Measurements from ENCODE around the gene AHR. TPM values are rescaled to one million over a fixed set of nuclear protein-coding genes. Genes with fewer than 3 reads are reported as not detected.
A peak's percentile ranks its signal among the peaks of the same experiment; 100 is the strongest.

The AHR gene
- polyA plus RNA-seq (ENCODE audit: insufficient read length) = 18.7 TPM

GRCh38 chr7:17298102-17298839 is at the start of gene AHR:
TSS of gene AHR (plus strand) at chr7:17298652. CDS start at chr7:17299265, 613 bp downstream.
- DNase-seq (ENCODE audit: low read depth) = peak; percentile 40

- no peak for DNase-seq (ENCODE audit: low read depth)
These were observed 44.6 kb upstream of the AHR start for GRCh38 chr7:17253885-17254284.

GRCh38 chr7:17255926-17256325 is 42.5 kb upstream of the AHR start:
- DNase-seq (ENCODE audit: low read depth) = no peak

DNA sequence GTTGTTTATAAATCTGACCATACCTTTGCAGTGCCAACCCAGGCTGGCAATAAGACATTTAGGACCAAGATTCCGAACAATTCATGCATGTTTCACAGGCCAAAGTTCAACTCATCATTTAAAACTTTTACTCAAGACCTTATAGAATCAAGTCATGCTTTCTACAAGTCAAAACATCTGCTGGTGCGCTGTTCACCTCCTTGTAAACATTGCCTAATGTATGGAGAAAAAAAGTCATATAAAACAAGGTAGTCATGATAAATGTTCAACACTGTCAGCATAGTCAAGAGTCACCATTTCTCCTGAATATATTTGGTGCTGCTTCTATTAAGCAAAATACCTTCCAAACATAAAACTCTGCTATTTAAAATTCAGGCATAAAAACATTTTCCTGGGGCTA is 42.1 kb upstream of the AHR start:
- no peak for DNase-seq (ENCODE audit: low read depth)

DNA sequence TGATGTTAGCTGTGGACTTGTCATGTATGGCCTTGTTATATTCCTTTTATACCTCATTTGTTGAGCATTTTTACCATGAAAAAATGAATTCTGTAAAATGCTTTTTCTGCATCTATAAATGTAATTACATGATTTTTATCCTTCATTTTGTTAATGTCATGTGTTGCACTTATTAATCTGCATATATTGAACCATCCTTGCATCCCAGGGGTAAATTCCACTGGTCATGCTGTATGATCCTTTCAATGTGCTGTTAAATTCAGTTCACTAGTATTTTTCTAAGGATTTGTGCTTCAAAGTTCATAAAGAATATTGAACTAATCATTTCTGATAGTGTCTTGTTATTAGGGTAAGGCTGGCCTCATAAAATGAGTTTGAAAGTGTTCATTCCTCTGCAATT is 31.9 kb upstream of the AHR start:
- DNase-seq (ENCODE audit: low read depth) = no peak

- no peak for DNase-seq (ENCODE audit: low read depth)
These were observed 28.9 kb upstream of the AHR start for GRCh38 chr7:17269341-17270221.

DNA sequence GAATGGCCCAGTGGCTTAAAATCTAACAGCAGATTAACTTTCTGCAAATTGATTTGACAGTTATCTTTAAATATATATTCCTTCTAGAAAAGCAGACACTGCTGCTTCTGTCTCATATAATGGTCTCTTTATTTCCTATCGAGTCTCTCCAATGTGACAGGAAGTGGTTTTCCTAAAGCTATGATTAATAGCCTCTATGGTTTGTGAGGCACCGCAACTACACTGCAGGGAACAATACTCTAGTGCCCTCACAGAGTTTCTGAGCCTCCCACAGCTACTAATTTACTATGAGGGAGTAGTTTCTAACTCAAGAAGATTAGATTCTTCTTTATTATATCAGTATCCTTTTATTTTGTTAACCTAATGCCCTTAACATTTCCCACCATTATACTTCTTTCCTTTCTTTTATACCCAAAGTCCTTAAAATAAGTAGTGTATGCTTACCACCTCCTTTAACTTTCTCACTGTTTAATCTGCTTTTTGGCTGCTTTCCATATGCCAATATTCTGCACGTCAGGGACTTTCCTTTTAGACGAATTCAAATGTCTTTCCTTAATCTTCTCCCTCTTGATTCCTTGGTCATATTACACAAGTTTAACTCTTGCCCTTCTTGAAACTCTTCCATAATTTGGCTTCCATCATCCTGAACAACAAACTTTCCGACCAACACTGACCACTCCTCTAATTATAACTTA is 23.8 kb upstream of the AHR start:
- no peak for DNase-seq (ENCODE audit: low read depth)

DNA sequence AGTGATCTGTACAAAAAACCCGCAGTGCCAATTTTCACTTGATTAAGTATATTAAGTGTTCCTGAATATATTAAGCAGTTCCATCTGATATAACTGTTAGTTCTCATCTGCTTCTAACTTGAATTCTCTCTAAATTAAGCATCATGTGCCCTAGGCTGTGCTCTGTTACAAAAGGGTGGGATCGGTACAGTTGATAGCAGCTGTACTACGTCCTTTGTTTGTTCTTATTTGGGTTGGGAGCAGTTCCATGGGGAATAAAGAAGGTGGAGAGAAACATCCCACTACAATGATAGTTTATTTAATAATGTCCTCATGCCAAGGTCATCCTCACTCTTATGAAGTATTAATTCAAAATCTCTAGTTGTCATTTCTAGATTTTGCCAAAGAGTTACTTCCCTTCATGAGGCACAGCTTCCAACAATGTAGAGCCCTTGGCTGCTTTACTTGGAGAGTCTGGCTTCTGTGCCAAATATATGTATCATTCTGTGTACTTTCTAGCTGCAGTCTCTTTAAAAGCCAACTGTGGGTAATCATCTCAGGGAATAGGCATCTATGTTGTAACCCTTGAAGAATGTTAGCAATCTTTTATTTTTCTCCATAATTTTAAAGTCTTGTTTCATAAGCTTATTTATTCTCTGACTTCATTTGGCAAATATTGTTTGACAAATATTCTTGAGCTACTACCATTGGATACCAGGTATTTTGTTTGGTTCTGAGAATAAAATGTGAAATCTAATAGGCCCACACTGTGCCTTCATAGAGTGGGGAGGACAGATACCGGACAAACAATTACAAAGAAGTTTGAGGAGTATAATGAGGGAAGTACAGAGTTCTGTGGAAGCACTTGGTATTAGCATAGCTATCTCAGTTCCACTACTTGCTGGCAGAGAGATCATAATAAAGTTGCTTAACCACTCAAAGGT is 22.4 kb upstream of the AHR start:
- no peak for DNase-seq (ENCODE audit: low read depth)

GRCh38 chr7:17279061-17279460 is 19.4 kb upstream of the AHR start:
- DNase-seq (ENCODE audit: low read depth) = no peak

DNA sequence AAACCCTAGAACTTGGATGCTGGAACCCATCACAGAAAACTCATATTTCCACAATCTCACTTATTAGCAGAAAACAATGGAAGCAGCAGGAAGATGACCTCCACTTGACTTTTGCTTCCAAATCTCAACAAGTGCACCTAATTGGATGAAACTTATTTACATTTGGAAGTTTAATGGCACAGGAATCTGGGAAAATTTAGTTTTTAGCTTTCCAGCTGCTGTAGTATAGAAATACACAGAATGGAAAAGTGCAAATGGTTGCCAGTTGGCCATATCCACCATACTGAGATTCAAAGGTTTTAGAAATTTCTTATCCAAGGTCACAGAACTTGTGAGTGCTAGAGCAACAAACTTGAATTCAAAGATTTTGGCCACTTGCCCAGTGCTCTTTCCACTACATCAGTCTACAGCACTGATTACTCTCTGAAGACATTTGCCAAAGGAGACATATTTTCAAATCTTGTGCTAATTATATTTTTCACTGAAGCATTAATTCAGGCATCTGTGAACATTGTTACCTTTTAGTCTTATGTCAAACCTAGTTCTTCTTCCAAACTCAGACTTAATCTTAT is 9.3 kb upstream of the AHR start:
- peak; percentile 52 for DNase-seq (ENCODE audit: low read depth)

GRCh38 chr7:17292843-17293242 is 5.6 kb upstream of the AHR start:
- no peak for DNase-seq (ENCODE audit: low read depth)

- no peak for DNase-seq (ENCODE audit: low read depth)
These were observed 5.0 kb upstream of the AHR start for GRCh38 chr7:17293481-17293880.

DNA sequence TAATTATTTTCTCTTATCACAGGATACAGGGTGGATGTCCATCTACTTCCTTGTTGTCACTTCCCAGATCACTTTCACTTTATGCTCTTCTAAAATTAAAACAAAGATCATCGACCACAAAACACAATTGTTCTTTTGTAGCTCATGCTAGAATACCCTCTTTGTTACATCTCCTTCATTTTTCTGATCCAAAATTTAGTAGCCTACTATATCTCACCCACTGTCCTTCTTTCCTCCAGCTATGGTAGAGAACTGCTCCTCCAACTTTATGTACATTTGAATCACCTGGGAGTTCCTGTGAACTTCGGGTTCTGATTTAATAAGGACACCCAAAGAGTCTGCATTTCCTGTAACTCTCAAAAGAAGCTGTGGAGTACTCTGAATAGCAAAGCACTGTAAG is 1.2 kb upstream of the AHR start:
- no peak for DNase-seq (ENCODE audit: low read depth)

DNA sequence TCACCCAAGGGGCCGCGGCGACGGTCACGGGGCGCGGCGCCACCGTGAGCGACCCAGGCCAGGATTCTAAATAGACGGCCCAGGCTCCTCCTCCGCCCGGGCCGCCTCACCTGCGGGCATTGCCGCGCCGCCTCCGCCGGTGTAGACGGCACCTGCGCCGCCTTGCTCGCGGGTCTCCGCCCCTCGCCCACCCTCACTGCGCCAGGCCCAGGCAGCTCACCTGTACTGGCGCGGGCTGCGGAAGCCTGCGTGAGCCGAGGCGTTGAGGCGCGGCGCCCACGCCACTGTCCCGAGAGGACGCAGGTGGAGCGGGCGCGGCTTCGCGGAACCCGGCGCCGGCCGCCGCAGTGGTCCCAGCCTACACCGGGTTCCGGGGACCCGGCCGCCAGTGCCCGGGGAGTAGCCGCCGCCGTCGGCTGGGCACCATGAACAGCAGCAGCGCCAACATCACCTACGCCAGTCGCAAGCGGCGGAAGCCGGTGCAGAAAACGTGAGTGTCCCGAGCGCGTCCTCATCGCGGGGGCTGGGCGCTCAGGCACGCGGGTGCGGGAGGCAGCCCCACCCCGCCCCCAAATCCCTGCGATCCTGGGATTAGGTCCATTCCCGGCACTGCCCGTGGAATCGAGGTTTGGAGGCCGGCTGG is 509 bp downstream of the AHR start:
- no peak for DNase-seq (ENCODE audit: low read depth)

DNA sequence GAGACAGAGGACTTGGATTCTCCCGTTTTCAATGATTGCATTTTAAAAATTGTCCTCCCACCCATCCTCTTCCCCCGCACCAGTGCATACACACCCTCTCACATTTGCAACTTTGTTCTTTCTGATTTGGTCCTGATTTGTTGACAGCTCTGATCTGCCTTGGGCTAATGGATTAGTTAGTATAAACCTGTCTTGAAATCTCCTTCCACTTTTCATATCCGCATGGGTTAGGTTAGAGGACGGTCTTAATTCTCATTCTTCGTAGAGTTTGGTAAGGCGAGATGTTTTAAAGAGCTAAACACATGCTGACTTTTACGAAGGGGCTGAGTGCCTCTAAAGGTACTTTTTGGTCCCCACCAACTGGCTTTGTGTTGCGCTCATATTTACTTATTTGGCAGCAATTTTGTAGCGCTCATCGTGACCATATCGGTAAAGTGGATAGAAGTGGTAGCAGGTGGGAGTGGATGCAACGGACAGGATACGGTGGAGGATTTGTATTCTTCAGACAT is 1.1 kb downstream of the AHR start:
- DNase-seq (ENCODE audit: low read depth) = no peak

- DNase-seq (ENCODE audit: low read depth) = no peak
These were observed 1.6 kb downstream of the AHR start for GRCh38 chr7:17300012-17300411.

DNA sequence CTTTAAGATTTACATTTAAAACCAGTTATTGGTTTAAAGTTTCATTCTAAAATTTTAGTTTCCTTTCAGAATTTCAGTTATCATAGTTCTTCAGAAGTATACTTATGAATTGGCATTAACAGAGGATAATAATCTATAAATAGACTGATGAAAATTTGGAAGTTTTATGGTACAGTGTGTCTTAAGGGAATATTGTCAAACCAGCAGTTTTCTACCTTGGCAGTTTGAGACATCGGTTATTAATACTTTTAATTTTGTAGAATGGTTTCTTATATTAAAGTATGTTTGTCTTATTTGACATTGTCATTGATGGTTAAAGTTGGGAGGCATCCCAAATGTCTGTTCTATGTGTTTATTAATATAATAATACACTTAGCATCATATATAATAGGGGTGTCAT is 2.0 kb downstream of the AHR start:
- no peak for DNase-seq (ENCODE audit: low read depth)

DNA sequence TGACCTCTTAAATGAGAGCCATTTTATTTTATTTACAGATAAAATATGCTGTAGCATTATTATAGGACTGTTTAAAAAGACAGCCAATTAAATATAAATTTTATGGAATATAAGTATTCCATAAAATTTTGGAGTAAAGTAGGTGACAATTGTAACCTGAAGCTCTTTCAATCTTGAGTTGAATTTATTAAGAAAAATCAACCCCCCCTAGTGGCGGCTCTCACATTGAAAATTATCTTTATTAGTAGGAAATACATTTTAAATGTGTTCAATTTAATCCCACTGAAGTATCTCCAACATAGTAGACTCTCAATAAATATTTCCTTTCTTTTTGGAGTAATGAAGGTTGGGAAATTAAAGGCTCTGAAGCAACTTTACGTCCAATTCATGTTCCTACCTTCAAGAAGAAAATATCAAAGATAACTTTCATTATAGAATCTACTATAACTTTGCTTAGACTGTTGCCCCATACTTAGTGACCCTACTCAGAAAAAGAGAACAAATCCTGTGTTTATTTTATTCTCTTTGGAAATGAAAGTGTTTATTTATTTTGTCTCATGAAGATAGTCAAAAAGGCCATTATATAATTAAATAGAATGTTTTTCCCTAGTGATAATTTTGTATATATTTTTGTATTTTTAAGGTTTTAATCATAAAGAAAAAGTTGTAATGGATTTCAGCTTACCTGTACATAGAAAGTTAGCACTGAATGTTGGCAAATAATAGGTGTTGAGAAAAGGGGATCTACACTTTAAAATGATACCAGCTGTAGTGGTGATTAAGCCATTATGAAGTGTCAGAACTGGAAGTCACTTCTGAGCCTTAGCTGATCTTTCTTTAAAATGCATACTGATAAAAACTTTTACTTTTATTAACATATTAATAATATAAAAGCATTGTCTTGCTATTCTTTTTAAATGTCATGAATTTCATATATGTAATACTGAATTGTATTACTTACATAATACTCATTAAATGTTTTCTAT is 3.3 kb downstream of the AHR start:
- no peak for DNase-seq (ENCODE audit: low read depth)

GRCh38 chr7:17302575-17303142 is 4.2 kb downstream of the AHR start:
- no peak for DNase-seq (ENCODE audit: low read depth)

Measured in forelimb muscle (tissue), 1 donor.